Stimulated activated CD4-positive, alpha-beta T cell treated with anti-CD3 and anti-CD28 coated beads, Interleukin-12 subunit alpha, Interleukin-12 subunit beta, amount 100 ng/mL, for 4 hours (primary cell): ENCODE results near the gene ZNG1B.
"Not testable (repeated sequence)": the region's sequence is repeated elsewhere in the genome, so short reads cannot be mapped to it uniquely, and the experiment has no call there.

ENCODE experiments used
- DNase-seq: peaks from one replicate; pipeline ENCODE4 v3.0.0-alpha.2; 2020

Gene ZNG1B

DNA sequence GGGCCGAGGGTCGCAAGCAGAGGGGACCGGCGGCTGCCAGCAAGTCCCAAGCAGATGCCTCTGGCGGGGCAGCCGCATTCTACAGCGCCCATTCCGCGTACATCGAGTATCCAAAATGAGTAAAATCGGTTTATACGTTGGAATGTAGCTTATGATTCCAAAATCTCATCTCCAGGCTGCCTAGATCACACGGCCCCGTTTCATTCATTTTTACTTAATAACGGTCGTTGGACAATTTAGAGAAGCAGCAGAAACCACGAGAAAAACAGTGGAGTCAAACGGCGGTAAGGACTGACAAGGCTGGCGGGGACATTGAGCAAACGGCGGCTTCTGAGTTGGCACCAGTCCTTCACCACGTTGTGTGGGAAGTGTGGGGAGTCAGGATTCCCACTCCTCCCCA, 66.6 kb downstream of the ZNG1B start:
- not testable (repeated sequence) for DNase-seq

DNA sequence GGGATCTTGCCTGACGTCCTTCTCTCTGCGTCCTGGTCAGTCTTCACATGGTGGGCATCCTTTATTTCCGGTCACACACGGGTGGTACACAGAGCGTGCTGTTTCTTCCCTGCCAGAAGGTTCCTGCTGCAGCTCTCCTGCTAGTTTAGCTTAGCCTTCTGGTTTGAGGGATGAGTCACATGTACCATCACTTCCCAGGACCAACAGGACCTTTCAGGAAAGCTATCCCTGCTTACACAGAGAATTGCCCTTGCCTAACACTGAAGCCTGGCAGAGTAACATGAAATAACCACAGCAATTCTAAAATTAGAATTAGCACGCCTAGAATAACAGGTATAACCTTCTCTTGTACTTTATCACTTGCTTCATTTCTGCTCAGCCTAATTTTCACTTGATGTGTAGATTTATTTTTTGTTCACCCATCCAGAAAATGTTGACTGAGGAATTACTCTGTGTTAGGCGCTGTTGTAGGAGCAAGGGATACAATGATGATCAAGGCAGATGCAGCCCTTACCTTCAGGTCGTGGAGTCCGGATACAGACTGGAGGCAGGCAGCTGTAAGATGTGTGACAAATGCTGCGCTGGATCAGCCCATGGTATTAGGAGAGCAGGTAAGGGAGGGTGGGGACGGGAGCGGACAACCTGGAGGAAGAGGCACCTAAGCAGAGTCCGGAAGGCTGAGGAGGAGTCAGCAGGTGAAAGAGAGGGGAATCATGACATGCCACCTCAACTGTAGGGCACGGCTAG, 70.1 kb downstream of the ZNG1B start:
- DNase-seq, result not testable (repeated sequence)

DNA sequence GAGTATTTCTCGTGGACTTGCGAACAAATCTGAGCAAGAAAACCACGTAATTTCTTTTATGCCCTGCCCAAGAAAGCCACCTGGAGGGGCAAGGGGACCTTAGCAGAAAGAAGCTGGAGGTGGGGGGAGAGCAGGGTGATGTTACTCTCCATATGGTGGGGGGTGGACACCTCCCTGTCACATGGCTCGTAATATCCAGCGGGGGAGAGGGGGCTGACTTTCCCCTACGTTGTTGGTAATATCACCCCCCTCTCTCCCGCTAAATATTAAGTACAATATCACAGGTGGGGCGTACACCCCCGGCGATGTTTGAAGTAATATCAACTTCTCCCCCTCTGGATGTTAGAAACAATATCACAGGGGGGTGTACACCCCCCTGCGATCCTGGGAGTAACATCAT, 70.7 kb downstream of the ZNG1B start:
- not testable (repeated sequence) for DNase-seq

DNA sequence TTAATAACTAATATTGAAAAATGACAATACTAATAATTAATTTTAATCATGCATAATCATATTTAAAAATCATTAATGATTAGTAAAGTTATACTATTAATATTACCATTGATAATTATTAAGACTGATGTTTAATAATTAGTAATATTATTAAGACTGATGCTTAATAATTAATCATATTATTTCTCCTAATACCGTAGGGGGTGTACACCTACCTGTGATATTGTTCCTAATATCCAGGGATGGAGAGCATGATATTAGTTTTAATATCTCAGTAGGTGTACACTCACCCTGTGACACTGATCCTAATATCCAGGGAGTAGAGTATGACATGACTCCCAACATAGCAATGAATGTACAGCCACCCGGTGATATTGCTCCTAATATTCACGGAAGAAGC, 73.4 kb downstream of the ZNG1B start:
- not testable (repeated sequence) for DNase-seq

DNA sequence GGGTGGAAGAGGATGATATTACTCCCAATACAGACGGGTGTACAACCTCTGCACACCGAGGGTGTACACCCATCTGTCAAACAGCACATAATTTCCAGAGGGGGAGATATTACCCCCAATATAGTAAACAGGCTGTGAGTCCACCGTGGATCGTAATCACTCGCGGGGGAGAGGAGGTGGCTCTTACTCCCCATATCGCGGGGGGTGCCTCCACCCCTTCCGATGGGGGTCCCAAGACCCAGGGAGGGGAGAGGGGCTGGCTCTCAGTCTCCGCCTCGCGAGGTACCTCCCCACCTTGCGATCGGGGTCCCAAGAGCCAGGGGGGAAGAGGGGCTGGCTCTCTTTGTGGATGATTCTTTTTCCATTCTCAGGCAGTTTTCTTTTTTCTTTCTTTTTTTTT, 74.4 kb downstream of the ZNG1B start:
- not testable (repeated sequence) for DNase-seq

DNA sequence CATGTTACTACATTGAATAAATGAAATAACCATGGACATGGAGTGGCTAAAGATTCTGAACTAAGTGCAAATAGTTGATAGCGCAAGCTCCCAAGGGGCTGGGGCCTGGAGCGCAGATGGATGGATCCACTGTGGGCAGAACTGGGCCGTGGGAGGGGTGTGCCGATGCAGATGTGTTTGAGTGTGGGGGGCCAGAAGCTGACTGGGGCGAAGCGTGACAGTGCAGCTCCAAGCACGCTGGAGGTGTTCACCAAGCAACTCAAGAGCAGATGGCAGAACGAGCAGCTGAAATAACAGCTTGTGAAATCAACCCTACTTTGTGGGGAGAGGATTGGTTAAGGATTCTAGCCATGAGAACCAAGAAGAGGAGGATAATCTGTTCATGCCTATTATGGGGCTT, 78.0 kb downstream of the ZNG1B start:
- not testable (repeated sequence) for DNase-seq

DNA sequence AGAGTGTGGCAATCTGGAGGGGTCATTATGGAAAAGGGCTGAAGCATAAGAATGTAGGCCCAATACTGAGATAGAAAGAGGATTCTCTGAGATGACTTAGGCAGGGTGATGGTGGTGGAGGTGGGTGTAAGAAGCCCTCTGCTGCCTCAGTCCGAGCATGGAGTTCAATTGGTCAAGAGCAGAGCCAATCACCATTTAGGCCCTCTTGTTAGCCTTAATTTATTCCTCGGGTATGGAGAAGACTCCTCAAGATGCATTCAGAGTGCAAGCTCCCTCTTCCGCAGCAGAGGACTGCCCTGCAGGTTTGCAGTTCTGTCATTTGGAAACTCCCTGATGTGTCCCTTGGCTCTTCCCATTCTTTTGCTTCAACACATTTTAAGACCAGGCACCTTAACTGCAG, 78.5 kb downstream of the ZNG1B start:
- not testable (repeated sequence) for DNase-seq

DNA sequence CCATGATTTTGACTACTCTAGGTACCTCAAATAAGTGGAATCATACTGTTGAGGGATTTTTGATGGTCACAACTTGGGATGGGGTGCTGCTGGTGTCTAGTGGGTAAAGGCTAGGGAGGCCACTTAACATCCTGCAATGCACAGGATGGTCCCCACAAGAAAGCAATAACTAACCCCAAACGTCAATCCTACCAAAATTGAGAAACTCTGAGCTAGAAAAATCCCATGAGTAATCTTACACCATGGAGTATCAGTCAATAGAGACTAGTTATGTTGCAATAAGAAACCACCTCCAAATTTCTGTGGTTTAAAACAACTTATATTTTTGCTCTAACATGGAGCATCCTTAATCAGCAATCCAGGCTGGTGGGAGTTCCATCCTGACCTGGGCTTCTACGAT, 79.5 kb downstream of the ZNG1B start:
- DNase-seq, result not testable (repeated sequence)

DNA sequence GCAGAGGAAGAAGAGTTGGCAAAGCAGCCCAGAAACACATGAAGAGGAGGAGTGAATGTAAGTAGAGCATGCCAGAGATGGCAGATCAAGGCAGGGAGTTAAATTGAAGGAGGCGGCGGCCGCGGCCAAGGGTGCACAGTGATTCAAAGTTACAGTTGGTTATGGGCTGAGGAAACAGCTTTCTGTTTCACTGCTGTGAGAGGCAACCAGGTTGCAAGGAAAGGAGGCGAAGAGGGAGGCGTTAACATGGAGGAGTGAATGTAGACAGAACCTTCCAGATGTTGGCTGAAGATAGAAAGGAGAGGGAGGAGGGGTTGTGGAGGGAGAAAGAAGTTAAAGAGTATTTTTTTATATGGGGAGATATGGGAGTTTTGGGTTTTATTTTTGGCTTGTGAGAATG, 83.3 kb downstream of the ZNG1B start:
- not testable (repeated sequence) for DNase-seq

DNA sequence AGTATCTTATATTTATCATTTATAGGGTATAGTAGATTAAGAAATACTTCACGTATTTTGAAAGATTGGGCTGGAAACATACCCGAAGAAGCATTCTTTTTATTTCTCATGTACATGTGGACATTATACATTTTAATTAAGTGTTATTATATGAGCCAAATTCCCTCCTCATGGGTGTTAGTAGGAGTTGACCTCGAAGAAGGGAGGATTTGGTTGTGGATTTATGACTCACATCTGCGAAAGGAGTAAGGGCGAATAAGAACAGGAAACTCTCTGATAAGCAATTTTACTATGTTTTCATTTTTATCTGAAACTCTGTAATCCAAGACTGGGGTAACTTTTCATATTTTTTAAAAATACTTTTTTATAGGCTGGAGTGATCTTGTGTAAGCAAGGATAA, 84.0 kb downstream of the ZNG1B start:
- not testable (repeated sequence) for DNase-seq

DNA sequence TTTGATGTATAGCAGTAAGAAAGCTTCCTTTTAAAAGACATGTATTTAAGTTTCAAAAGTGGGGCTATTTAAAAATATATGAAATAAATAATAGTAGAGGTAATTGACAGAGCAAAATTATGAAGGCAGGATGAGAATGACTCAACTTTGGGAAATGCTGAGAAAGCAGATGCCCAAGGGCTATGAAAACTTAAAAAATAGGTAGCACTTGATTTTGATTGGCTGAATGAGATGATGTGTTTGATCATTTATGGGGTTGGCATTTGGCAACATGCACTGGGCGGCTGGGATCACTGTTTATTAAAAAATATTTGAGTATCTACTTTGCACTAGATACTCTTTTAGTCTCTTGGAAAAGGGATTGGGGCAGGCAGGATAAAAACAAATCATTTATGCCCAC, 87.5 kb downstream of the ZNG1B start:
- DNase-seq, result not testable (repeated sequence)

DNA sequence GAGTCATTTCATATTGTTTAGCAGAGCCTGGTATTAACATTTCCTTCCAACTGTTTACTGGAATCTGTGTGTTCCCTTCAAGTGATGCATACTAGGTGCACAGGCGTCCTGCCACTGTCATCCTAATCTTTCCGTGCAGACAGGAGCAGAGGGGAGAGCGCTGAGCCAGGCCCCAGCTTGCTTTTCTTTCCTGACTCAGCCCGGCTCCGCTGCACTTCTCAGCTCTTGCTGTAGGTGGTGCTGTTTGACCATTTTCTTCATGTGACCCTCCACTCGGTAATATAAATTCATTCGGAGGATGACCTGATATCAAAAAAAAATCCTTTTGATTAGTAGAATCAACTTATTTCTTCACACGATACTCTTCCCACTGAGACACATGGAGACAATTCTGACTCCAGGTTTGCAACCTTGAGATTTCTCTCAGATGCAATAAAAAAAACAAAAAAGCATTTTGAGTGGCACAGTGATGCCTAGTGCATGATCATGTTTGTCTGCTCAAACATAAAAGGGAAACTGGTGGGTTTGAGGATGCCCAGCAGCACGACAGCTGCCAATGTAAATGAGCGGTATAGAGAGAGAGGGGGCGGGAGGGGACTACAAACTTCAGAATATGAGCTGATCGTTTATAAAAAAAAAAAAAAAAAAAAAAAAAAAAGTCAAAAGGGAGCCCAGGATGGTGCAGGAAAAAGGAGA, 90.0 kb downstream of the ZNG1B start:
- DNase-seq, result not testable (repeated sequence)

DNA sequence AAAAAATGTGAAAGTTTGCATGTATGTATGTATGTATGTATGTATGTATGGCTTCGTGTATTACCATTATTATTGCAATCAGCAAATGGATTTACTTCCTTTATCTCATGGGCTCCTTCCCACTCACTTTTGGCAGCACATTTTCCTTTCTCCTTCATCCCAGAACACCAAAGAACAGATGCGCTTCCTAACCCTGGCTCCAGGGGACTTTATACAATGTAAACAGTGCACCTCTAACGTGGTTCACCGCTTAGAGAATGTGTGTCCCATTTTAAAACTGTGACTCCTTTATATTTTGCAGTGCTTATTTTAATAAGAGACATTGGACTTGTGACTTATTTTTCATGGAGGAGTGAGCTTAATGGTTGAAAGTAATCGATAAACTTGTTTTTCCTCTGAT, 90.6 kb downstream of the ZNG1B start:
- not testable (repeated sequence) for DNase-seq

DNA sequence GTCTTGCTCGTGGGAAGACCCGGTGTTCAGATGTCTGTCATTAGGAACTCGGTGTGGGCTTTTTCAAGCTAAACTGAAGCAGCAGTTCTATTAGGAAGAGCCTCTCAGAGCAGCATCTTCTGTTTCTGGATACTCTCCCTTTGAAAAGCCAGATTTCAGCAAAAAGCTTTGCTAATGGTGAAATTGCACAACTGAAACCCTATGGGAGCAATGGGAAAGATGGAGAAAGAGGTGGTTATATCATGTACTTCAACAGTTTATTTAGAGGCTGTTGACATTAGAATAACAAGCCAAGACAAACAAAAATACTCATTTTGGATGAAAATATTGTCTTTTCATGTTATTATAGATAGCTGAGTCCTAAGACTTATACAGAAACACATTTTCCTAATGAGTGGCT, 91.4 kb downstream of the ZNG1B start:
- DNase-seq, result not testable (repeated sequence)

DNA sequence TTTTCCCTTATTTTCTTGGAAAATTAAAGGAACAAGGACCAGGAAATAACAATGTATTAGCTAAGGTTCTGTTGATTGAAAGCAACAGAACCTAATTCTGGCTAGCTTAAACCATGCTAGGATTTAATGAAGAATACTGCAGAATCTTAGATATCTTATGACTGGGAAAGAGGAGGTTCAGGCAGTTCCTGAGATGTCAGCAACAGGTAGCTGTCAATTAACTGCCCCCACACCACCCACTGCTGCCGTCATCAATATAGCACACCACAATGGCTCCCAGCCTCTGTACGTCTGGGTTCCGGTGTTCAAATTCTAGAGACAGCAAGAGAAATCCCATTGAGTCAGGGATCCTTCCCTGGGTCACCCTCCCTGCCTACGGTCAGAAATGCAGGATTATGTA, 95.5 kb downstream of the ZNG1B start:
- not testable (repeated sequence) for DNase-seq

DNA sequence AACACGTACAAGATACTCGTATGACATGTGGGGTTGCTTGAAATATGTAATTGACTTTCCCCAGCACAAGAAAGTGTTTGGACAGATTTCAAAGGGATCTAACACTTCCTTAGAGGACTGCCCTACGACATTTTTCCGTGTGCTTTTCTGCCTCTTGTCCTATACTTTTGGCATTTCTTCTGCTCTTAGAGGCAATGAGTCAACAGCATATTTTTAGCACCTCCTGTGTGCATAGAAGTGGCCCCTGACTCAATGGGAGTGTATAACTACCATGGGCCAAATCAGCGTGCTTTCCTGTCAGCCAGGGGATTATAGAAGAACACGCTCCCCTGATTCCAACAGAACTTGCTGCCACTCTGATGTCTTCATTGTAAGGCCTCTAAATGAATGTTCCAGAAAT, 99.1 kb downstream of the ZNG1B start:
- DNase-seq, result not testable (repeated sequence)

DNA sequence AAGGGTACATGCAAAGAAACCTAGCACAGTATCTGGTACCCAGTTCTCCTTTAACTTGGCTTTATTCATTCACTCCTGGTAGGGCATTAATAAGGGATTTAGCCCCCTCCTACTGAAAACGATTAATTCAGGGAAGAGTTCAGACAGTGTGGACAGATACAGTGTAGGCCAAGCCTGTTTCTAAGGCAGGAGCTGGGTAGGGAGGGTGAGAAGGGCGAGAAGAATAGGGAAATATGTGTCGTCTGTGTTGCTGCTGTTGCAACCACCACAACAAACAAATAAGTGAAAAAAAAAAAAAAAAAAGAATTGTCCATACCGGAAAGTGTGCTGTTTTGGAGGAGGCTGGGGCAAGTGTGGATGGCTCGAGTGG, 103.3 kb downstream of the ZNG1B start:
- not testable (repeated sequence) for DNase-seq

DNA sequence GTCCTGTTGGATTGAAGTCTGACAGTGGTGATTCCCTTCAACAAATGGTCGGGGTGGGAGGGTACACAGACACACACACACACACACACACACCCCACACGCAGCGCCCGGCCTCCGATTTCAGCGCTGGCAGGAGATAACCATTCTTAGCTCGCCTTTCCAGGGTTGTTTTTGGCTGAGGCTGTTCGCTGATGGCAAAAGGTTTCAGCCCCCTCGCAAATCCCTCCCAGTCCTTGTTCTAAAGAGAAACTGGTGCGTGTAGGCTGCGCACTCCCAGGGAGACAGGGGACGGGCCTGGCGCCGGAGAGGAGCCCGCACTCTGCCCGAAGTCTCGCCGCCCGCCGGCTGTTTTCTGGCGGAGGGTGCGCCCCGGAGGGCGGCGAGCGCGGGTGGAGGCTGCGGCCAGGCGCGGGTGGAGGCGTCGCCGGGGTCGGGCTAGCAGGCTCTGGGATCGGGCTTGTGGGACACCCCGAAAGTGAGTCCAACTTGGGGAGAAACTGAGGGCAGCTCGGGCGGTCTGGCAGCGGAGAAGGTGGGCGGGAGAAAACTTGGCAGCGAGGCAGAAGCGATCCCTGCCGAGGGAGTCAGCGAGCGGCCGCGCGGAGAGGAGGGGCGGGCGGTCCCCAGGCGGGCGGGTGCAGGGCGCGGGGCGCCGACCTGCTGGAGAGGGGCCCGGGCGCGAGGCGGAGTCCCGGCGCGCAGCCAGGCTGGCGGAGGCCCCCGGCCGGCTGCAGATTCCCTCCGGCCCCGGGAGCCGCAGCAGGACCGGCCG, 103.9 kb downstream of the ZNG1B start:
- DNase-seq, result peak; percentile 15

DNA sequence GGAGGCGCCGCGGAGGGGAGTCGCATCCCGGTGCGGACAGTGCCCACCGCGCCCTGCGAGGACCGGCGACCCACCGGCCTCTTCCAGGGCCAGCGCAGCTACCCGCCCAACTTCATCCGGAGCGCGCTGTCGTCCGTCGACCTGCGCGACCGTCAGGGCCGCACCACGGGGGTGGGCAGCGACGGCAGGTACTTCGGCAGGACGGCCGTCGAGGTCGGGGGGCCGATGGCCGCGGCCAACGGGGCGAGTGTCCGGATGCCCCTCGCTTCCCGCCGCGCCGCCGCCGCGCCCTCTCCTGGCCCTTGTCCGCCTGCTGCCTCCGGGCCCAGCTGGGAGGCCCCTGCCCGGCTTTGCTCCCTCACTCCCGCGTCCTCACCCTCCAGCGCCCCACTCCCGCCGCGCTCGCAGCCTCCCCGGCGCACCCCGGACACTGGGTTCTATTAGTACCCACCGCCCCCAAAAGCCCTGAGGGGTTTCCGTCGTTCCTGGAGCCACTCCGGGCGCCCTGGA, 104.5 kb downstream of the ZNG1B start:
- DNase-seq, result not testable (repeated sequence)

DNA sequence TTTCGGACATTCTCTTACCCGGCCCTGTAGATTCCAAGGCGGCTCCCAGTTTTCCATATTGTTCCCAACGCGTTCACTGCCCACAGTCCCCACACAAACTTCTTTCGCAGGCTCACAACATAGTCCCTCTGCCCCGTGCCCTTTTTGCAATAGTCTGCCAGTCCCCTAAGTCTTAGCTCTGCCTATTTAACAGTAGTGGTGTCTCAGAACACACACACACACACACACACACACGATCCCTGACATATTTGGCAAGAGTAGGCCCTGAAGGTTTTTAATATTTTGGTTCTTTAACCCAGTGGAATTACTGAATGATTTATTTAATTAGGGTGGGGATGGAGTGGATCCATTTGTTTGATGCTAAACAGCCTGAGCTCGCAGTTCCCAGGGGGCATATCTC, 105.0 kb downstream of the ZNG1B start:
- not testable (repeated sequence) for DNase-seq
